ENCODE results near the gene DOK5. TPM values are rescaled to one million over a fixed set of nuclear protein-coding genes. Genes with fewer than 3 reads are reported as not detected.
A peak's percentile ranks its signal among the peaks of the same experiment; 100 is the strongest.

The DOK5 gene
- total RNA-seq, 1 donor from 2014 or later = not detected

DNA sequence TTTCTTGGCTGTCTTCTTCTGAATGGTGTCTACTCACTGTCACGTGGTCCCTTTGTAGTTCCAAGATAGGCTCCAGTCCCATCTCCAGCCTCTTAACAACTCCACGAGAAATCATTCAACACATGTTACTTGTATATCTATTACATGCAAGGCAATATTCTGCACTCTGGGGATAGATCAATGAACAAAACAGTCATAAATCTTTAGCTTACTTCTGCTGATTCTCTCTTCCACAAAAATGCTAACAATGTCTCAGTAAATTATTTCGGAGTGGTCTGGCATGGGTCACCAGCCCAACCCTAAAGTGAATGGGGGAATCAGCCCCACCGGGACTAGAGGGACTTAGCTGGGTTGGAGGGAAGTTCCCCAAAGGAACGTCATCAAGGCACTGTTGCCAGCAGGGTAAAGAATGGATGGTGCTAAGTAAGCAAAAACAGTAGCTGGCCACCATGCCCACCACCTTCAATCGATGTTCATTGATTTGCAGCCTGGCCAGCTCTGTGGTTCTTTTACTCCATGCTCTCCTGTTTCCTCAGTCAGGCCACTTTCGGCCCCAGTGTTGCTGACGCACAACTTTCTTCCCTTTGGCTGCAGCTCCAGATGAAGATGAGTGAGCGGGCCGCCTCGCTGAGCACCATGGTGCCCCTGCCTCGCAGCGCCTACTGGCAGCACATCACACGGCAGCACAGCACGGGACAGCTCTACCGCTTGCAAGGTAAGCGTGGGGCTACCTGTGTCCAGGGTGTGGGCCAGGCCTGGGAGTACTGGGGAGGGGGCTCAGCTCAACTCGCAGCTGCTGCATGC lies 167.7 kb downstream of the DOK5 start:
- peak; percentile 53 for ATAC-seq
- DNase-seq (ENCODE audit: low spot score) = no peak

DNA sequence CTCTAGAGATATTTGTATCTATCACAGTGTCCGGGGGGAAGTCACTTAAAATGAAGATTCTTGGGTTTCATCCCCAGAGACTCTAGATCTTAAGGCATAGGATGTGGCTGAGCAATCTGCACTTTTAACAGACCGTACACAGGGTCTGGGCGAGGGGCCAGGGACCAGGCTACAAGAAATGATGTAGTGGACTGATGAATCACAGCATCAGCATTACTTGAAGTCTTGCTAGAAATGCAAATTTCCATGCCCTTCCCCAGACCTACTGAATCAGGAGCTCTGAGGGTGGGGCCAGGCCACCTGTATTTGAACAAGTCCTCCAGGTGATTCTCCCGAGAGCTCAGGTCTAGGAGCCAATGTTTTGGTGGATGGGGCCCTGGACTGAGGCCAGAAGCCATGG lies 168.4 kb downstream of the DOK5 start:
- ATAC-seq = no peak
- DNase-seq (ENCODE audit: low spot score) = no peak

DNA sequence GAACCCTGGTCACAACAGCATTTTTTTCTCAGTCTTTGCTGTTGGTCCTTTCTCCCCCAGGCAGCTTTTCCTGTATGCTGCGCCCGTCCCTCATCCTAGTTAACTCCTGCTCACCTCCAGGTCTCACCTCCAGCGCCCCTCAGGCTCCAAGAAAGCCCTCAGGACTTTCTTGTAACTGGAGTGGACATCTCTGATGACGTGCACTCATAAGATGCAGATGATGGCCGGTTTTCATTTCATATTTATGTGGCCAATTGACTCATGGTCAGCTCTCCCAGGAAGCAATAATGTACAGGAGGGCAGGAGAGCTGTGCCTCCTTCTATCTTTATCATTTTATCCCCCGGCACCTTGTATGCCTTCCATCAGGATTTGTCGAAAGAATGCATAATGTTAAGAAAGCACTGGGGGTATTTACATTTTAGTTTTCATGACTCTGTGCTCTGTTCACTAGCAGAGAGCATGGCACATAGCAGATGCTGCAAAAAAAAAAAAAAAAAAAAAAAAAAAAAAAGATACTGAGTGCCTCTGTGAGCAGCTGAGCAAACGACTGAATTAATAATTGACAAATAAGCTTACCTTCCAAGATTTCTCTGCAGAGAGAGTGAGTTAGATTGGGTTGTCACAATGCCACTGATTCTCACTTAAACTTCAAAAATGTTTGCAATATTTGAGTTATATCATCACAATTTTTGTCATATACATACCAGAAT lies 170.2 kb downstream of the DOK5 start:
- no peak for DNase-seq (ENCODE audit: low spot score)
- ATAC-seq = peak; percentile 69

DNA sequence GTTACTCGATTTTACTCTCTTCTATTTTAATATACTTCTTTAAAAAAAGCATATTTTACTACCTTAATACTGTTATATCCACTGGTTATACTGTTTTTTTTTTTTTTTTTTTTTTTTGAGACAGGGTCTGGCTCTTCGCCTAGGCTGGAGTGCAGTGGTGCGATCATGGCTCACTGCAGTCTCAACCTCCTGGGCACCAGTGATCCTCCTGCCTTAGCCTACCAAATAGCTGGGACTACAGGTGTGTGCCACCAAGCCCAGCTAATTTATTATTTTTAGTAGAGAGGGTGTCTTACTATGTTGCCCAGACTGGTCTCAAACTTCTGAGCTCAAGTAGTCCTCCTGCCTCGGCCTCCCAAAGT lies 170.7 kb downstream of the DOK5 start:
- ATAC-seq (peak; percentile 35), DNase-seq (ENCODE audit: low spot score) (no peak)

DNA sequence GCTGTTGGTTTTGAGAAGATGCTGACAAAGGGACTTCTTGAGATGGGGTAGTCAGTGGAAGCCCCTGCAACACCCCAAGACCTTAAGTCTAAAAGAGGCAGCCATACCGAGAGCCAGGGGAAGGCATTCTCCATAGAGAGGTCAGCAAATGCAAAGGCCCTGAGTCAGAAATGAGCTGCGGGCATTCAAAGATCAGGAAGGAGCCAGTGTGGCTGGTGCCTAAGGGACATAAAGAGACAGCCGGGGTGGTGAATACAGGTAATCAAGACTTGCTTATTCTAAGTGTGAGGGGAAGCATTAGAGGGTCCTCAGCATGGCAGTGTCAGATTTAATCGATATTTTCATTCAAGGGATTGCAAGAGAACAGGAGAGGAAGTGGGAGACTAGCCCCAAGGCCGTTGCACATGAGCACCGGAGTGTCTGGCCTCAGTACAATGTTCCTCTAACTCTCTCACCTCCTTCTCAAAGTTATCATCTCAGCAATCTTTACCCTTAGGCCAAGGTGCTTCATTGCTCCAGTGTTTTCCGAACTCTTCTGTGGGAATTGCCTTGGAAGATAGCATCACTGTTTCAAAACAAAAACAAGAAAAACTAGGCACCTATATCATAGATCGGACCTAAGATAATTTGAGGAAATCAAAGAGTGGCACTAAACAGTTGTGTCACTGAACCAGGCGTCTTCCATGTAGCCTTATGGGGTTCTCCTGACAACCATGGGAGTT lies 173.2 kb downstream of the DOK5 start:
- no peak for ATAC-seq
- DNase-seq (ENCODE audit: low spot score) = no peak

DNA sequence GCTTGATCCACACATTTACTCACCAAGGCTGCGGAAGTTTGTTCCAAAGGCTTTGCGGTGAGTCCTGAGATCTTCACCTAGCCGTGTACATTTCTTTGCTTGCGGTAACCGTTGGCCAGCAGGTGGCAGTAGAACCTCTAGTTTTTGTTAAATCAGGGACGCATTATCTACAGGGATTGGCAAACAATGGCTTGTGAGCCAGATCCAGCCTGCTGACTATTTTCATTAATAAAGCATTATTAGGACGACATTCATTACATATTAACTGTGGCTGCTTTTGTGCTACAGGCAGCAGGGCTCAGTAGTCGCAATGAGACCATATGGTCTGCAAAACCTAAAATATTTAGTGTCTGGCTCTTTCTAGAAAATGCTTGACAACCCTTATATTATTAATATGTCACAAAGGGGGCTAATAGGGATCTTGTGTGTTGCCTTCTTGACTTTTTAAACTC lies 174.1 kb downstream of the DOK5 start:
- DNase-seq (ENCODE audit: low spot score) (peak; percentile 79), ATAC-seq (peak; percentile 94)

DNA sequence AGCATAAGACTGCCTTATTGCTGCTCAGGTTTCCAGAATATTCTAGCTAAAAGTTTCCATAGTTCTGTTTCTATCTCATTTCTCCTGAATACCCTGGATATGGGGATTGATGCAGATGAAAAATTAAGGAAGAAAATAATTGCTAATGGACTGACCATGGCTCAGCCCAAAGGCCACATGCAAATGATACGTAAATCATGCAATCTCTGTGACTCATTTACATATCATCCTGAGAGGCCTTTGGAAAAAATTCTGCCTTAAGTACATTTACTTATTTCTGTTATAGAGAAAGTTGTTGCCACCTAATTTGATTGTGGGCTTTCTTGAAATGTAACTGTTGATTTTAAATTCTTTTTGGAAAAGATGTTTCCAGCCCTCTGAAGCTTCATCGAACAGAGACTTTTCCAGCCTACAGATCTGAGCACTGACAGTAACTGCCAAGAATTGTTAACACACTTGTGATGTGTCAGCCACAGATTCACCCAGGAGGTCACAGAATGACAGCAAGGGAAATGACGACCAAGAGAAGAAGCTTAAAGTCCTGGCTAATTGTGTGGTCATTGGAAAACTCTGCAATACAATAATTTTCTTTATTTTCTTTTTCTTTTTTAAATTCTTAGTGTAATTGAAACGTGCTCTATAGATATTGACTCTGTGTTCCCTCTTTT lies 174.8 kb downstream of the DOK5 start:
- ATAC-seq (no peak), DNase-seq (ENCODE audit: low spot score) (no peak)

DNA sequence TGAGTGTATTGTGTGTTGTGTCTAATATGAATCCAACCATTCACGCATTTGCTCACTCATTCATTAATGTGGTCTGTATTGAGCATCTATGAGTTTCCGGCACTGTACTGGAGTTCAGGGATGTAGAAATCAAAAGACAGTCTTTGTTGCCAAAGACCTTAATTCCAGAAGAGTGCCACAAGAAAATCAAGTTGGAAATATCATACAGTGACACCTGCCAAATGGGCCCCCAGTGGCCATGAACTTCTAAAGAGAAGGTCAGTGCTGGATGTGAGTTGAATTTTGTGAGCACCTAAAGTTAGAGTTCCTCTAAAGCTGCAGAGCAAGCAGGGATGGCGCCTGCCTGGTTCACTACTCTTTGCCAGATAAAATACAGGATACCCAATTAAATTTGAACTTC lies 175.9 kb downstream of the DOK5 start:
- DNase-seq (ENCODE audit: low spot score) = no peak
- ATAC-seq = no peak

DNA sequence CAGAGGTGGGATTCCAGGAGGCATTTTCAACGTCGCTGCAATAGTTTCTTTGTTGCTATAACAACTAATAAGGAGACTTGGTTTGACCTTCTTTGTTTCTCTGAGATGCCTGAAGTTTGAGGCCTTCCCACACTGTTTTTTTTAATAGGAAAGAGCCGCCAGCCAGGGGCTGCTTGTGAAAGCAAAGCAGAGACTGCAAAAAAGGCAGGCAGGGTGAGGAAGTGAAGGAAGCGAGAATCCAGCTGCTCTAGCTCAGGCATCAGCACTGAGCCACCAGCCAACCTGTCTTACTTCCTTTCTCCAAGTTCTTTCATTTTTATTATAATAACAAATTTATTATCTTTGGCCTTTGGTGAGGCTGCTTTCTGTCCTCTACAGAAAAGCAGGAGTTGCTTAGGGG lies 179.1 kb downstream of the DOK5 start:
- DNase-seq (ENCODE audit: low spot score) = no peak
- ATAC-seq = no peak

DNA sequence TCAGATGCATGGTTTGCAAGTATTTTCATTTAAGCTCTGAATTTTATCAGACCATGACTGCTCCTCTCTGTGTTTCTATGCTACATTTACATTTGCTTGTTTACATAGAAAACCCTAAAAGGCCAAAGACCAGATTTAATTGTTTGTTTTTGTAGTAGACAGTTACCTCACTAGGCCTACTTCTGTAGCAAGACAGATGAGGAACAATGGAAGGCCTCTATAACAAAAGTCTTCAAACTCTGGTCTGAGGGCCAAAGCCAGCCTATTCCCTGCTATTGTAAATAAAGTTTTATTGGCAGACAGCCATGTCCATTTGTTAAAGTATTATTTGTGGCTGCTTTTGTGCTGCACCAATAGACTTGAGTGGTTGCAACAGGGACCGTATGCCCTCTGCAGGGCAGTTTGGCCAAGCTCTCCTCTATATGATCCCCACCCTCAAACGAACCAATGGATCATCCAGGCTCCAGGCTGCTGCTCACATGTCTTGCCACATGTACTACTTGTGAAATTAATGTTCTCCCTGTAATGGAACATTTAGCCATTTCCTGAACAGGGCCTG lies 182.0 kb downstream of the DOK5 start:
- DNase-seq (ENCODE audit: low spot score) = no peak
- no peak for ATAC-seq

DNA sequence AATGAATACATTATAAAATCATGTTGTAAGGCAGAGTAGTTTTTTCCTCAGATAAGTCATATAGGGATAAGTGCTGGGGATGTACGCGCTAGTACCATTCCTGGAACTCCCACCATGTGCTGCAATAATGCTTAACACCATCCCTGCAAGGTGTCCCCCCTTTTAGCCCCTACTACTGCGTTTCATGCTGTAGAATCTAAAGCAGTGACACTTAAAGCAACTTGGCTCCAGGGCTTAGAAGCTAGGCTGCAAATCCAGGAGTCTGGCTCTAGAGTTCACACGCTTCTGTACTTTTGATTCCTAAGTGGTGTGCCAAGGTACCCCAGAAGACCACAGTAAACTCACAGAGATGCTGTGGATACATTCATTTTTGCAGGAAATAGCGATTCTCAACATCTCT lies 183.1 kb downstream of the DOK5 start:
- no peak for ATAC-seq
- DNase-seq (ENCODE audit: low spot score) = no peak

DNA sequence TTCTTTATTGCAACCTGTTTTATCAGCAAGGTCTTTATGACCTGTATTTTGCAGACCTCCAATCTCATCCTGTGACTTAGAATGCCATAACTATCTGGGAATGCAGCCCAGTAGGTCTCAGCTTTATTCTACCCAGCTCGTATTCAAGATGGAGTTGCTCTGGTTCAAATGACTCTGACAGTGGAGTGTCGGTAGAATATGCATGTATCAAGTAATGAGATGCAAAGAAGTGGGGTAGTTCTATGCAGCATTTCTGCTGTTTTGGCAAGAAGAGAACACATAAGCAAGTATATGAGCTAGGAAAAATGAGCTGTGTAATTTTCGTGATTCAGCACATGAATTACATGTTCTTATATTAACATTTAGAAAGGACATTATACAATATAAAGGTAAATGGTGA lies 185.9 kb downstream of the DOK5 start:
- ATAC-seq (no peak), DNase-seq (ENCODE audit: low spot score) (no peak)

DNA sequence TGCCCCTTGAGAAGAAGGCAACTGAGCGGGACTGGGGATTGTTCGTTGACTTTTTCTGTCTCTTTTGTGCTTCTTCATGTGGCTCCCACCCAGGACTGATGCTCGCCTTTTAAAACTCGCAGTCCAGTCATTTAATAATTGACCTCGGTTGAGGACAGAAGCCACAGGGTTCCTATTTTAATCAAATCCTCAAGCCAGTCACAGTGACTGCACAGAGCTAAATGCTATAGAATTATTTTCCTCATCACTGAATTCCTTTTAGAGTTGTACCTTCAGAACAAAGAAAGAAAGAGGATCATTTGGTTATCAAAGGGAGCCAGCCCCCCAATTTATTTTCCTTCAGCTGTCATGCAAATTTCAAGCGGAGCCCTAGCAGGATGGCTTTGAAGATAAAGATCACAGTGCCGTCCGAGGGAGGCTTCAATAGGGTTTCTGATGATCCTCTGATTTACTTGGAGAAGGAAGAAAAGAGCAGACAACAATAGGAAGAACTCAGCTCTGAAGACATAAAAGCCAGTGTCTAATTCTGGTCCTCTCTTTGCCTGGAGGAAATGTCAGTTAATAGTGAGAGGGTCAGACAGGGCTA lies 186.6 kb downstream of the DOK5 start:
- DNase-seq (ENCODE audit: low spot score) (no peak), ATAC-seq (no peak)

DNA sequence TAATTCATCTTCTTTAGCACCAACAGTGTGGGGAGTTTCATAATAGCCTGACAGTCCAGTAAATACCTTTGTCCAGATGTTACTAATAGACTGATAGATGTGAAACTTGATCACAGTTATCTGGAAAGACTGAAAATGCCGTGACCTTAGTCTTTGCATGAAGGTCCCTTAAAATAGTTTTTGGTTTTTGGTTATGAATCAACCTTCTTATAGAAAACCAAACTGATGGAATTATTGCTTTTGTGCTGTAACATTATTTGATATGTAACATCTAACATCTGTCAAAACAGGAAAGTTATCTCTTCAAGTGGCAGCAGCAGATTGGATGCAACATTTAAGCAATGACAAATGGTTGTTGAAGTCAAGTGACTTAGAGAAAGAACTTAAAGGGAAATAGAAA lies 190.4 kb downstream of the DOK5 start:
- no peak for ATAC-seq
- DNase-seq (ENCODE audit: low spot score) = no peak

DNA sequence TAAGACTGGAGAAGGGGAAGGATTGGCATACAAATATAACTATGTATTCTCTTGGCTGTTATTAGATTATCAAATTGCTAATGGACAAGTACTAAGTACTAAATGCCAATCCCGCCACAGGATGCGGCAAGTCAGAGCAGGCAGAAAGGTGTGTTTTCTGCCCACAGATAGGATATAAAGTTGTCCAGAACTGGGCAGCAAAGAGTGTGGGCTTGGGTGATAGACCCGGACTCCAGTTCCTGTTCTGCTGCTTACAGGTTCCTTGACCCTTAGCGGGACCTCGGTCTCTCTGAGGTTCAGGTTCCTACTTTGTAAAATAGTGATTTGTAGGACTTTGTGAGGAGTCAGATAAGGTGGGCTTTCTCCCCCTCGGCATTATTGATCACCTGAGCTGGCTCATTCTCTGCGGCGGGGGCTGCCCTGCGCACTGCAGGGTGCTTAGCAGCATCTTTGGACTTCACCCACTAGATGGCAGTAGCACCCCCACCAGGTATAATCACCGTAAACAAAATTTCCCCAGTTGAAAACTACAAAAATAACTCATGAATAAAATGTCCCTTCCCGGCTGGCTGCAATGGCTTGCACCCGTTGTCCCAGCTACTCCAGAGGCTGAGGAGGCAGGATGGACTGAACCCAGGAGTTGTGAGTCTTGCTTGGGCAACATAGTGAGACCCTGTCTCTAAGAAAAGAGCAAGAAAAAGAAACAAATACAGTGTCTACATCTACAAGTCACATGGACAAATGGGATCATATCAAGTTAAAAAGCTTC lies 193.1 kb downstream of the DOK5 start:
- no peak for DNase-seq (ENCODE audit: low spot score)
- peak; percentile 92 for ATAC-seq

DNA sequence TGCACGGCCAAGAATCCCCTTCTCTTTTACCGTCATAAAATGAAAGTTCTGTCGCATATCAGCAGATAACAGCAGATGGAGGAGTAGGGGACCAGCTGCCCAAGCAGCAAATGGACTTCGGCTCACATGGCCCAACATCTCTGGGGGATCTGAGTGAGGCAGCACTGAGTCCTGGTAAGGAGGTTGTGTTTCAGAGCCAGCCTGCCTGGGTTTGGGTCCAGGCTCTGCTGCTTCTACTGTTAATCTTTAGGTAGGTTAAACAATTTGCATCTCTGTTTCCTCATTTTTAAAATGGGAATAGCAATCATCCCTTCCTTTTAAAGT lies 193.6 kb downstream of the DOK5 start:
- no peak for DNase-seq (ENCODE audit: low spot score)
- no peak for ATAC-seq

DNA sequence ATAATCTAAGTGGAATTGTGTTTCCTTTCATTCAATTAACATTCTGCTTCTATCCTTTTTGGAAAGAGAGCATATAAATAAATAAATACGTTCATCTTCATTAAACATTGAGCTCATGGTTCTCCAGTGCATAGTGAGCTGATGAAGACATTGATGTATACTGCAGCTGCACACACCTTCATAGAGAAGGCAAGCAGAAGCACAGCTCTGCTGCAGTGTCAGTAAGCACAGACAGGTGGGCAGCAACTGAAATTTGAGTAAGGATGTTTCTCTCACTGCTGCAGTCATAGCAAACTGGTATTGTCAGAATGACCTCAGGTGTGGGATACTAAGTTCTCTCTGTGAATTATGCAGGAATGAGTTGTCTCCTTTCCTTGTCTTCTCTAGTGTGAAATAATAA lies 202.9 kb downstream of the DOK5 start:
- DNase-seq (ENCODE audit: low spot score) (no peak), ATAC-seq (no peak)

DNA sequence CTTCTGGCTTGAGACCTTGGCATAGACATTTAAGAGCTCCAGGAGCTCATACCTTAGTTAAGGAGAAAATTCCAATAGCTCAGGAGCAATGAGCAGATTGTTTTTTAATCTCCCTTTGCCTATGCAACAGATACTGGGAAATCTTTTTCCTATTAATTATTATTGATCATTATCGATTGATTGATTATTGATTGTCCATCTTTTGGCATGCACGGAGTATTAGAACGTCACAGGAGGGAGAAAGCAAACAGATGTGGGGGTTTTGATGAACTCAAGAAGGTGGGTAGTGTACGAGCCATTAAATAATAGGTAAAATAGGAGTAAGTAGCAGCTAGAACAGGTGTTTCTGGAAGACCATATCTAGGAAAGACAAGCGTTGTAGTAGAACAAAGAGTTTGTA lies 205.0 kb downstream of the DOK5 start:
- ATAC-seq (no peak), DNase-seq (ENCODE audit: low spot score) (no peak)

DNA sequence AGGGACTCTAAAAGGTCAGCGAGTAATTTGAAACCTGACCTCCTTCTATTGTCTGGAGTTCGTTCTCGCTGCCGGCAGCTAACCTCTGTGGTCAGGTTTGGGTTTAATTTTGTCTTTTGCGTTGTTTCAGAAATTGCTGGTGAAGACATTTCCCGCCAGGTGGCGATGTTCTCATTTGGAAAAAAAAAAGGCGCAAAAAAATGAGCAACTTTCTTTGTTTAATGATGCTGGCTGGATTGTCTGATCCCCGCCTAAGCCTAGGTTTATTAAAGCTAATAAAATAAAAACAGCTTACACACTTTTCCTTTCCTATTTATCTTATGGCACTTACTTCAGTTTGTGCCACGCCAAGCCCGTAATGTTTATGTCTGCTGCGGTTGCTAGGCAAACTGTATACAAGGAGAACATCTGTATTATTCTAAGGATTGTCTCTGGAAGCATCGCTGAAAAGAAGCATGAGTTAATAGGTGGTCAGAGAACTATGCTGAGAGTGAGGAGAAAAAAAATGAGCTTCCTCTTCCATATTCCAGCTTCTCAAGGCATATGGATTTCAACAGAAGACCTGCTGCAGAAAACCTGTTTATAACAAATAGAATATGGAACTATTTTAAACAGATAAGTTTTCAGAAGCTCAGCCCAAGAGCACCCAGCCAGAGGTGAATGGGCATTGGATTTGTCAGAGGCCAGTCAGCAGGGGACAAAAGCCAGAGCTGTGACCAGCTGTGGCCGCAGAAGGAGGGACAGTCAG lies 205.7 kb downstream of the DOK5 start:
- ATAC-seq = peak; percentile 76
- DNase-seq (ENCODE audit: low spot score) = no peak

All from left lobe of liver (tissue), 2 donors.